Measurements from ENCODE around the gene SLC12A5.

- TF ChIP-seq CTCF (IDR thresholded peaks at IDR 0.05; ENCODE audit: low read length) (no peak), EZH2phosphoT487 (IDR thresholded peaks at IDR 0.05; ENCODE audit: low read length) (no peak), EZH2 (optimal IDR thresholded peaks at IDR 0.05; ENCODE audit: low read depth, low read length) (no peak)
Measured at GRCh38 chr20:46014517-46015396, 14.3 kb upstream of the SLC12A5 start.
